Activated T-helper 17 cell treated with anti-CD3 and anti-CD28 coated beads, Interleukin-2, amount 50 U/mL, for 72 hours (primary cell): ENCODE measurements around the gene RBBP8NL. TPM values are rescaled to one million over a fixed set of nuclear protein-coding genes. Genes with fewer than 3 reads are reported as not detected.

Experiments used
- ATAC-seq: fragments of 150-1000 bp; cut with Tn5 transposase; replicated peaks from 2 replicates; pipeline ENCODE4 v1.10.0; 2021; ENCODE audit warnings: mild to moderate bottlenecking, moderate library complexity
- H3K27ac Mint-ChIP-seq: one replicate; pipeline ENCODE4 v1.8.0; 2022; ENCODE audit warnings: mixed read lengths
- H3K27me3 Mint-ChIP-seq: one replicate; pipeline ENCODE4 v1.8.0; 2022; ENCODE audit warnings: mixed read lengths
- H3K36me3 Mint-ChIP-seq: one replicate; pipeline ENCODE4 v1.8.0; 2022; ENCODE audit warnings: low read depth, mild to moderate bottlenecking, mixed read lengths
- H3K4me1 Mint-ChIP-seq: one replicate; pipeline ENCODE4 v1.8.0; 2022; ENCODE audit warnings: mixed read lengths
- H3K4me3 Mint-ChIP-seq: one replicate; pipeline ENCODE4 v1.8.0; 2022; ENCODE audit warnings: mild to moderate bottlenecking, mixed read lengths
- H3K9me3 Mint-ChIP-seq: one replicate; pipeline ENCODE4 v1.8.0; 2022; ENCODE audit warnings: mixed read lengths
- total RNA-seq, 2 donors: library from RNA; stranded (reverse); gene quantifications; one replicate each; pipeline ENCODE4 v1.2.3, GENCODE V29; 2022

The RBBP8NL gene
- total RNA-seq, 2 donors from 2014 or later, result not detected

GRCh38 chr20:62360854-62361798 is 66.2 kb downstream of the RBBP8NL start:
- no peaks in the 10 kb centered on the region for H3K4me1 Mint-ChIP-seq
- no peak overlapping the region for H3K27ac Mint-ChIP-seq
- peaks cover 9% of the 10 kb centered on the region for H3K27me3 Mint-ChIP-seq
- no peaks in the 10 kb centered on the region for H3K9me3 Mint-ChIP-seq
- H3K36me3 Mint-ChIP-seq, result no peaks in the 10 kb centered on the region
- ATAC-seq, result no peak
- no peak overlapping the region for H3K4me3 Mint-ChIP-seq

Other genes starting within 250 kb of the RBBP8NL start
- 10 to 100 TPM; 19.7 to 40.2 TPM for gene MTG2, start 244.5 kb downstream of the RBBP8NL start, total RNA-seq
- not detected for gene HRH3, start 207.3 kb downstream of the RBBP8NL start, total RNA-seq
- 10 to 100 TPM; 25.6 to 34.7 TPM for gene OSBPL2, start 189.0 kb downstream of the RBBP8NL start, total RNA-seq
- 100 to 1,000 TPM in 1 of 2 donors, 10 to 100 TPM in 1; 67.3 to 132 TPM for gene ADRM1, start 124.5 kb downstream of the RBBP8NL start, total RNA-seq
- under 1 TPM; 0.29 to 0.39 TPM for gene LAMA5, start 60.2 kb downstream of the RBBP8NL start, total RNA-seq
- gene RPS21, start 40.4 kb downstream of the RBBP8NL start, total RNA-seq, result 1,000 to 10,000 TPM; 2,323 to 2,749 TPM
- 1 to 10 TPM; 6.8 to 6.9 TPM for gene CABLES2, start 20.3 kb downstream of the RBBP8NL start, total RNA-seq
- not detected for gene GATA5, start 48.5 kb upstream of the RBBP8NL start, total RNA-seq
- 10 to 100 TPM; 41.1 to 53.6 TPM for gene SLCO4A1, start 215.0 kb upstream of the RBBP8NL start, total RNA-seq